ENCODE data around the gene LOXL3. TPM values are rescaled to one million over a fixed set of nuclear protein-coding genes. Genes with fewer than 3 reads are reported as not detected.

The LOXL3 gene
- total and polyA plus RNA-seq, 12 donors = 3.6 to 26.4 (median 12.5) TPM

DNA sequence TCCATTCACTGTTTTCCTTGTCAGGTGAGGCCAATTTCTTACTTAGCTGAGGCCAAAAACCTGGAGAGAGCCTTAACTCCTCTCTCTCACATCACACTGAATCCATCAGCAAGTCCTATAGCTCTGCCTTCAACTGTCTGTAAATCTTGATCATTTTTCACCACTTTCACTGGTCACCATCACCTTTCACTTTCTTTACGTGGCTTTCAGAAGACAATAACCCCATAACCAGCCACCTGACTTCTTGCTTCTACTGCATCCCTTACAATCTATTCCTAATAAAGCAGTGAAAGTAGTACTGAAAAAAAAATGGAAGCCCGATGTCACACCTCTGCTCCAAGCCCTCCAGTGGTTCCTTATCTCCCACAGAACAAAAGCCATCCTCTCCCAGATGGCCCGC, 7.7 kb downstream of the LOXL3 start:
- no peaks in the 10 kb centered on the region for H3K36me3 ChIP-seq (replicated peaks in 1 of 2)
- H3K27ac ChIP-seq = no peak overlapping the region
- H3K4me1 ChIP-seq (replicated peaks in 1 of 2) = peaks cover 5 to 16% of the 10 kb centered on the region in 2 donors
- intact Hi-C loops (cut with DNase I) = no loop called here
- 83 to 92% (median 86%) methylated on average over 3 of the region's 3 CpGs for whole genome bisulfite sequencing, 4 donors
- H3K4me3 ChIP-seq = no peak overlapping the region
- no peak for DNase-seq
- no peaks in the 10 kb centered on the region for H3K9me3 ChIP-seq (replicated peaks in 1 of 3)
- TF ChIP-seq POLR2A (IDR thresholded peaks at IDR 0.05) = no peak
- TF ChIP-seq, protein P1, sequence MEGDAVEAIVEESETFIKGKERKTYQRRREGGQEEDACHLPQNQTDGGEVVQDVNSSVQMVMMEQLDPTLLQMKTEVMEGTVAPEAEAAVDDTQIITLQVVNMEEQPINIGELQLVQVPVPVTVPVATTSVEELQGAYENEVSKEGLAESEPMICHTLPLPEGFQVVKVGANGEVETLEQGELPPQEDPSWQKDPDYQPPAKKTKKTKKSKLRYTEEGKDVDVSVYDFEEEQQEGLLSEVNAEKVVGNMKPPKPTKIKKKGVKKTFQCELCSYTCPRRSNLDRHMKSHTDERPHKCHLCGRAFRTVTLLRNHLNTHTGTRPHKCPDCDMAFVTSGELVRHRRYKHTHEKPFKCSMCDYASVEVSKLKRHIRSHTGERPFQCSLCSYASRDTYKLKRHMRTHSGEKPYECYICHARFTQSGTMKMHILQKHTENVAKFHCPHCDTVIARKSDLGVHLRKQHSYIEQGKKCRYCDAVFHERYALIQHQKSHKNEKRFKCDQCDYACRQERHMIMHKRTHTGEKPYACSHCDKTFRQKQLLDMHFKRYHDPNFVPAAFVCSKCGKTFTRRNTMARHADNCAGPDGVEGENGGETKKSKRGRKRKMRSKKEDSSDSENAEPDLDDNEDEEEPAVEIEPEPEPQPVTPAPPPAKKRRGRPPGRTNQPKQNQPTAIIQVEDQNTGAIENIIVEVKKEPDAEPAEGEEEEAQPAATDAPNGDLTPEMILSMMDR (IDR thresholded peaks at IDR 0.05) = no peak
- no peaks in the 10 kb centered on the region for H3K27me3 ChIP-seq

DNA sequence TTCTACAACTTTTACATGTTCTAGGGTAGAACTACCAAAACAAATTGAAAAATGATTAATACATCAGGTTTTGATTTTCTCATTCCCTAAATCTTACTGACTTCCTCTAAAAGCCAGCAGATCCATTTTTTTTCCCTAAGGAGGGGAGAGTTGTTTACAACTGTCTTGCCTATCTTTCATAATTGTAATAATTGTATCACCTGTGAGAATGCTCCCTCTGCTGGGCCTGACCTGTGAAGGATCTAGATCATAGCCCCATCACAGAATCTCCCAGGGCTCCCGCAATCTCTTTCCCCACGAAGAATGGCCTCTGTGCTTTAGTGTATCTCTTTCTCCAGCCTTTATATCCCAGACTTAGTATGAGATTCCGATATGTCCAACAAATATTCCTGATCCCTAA, 9.1 kb downstream of the LOXL3 start:
- 87 to 96% (median 90%) methylated on average over 3 of the region's 3 CpGs for WGBS, 4 donors
- Histone ChIP-seq H3K9me3 (replicated peaks in 1 of 3) (no peaks in the 10 kb centered on the region), H3K36me3 (replicated peaks in 1 of 2) (no peaks in the 10 kb centered on the region), H3K27me3 (no peaks in the 10 kb centered on the region), H3K4me1 (replicated peaks in 1 of 2) (peaks cover 5 to 13% of the 10 kb centered on the region in 2 donors), H3K4me3 (no peak overlapping the region), H3K27ac (no peak overlapping the region)
- TF ChIP-seq, protein P1 (IDR thresholded peaks at IDR 0.05) = no peak
- no peak for TF ChIP-seq POLR2A (IDR thresholded peaks at IDR 0.05)
- intact Hi-C loops (cut with DNase I) = no loop called here
- DNase-seq = no peak

DNA sequence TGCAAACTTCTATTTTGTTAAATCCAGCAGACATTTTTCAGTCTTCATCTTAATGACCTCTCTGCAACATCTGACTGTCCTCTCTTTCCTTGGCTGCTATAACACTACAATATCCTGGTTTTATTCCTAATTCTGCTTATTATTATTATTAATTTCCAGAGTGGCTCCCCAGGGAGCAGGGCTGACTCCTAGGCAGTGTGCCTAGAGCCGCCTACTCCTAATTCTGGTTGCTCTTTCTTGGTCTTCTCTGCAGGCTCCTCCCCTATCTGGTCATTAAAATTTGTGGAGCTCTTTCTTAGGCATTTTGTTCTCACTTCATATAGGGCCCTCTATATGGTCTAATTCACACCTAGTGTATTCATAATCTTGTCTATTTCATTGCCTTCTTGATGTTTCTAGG, 10.8 kb downstream of the LOXL3 start:
- WGBS, 4 donors = 70 to 85% (median 80%) methylated on average over 1 of the region's 1 CpG
- no peak overlapping the region for H3K4me3 ChIP-seq
- H3K36me3 ChIP-seq (replicated peaks in 1 of 2) = no peaks in the 10 kb centered on the region
- H3K9me3 ChIP-seq (replicated peaks in 1 of 3) = no peaks in the 10 kb centered on the region
- H3K27me3 ChIP-seq = no peaks in the 10 kb centered on the region
- no peak overlapping the region for H3K27ac ChIP-seq
- no peak for DNase-seq
- no peaks in the 10 kb centered on the region for H3K4me1 ChIP-seq (replicated peaks in 1 of 2)
- TF ChIP-seq, protein P1 (IDR thresholded peaks at IDR 0.05) = no peak
- no peak for TF ChIP-seq POLR2A (IDR thresholded peaks at IDR 0.05)
- intact Hi-C loops (cut with DNase I) = no loop called here

DNA sequence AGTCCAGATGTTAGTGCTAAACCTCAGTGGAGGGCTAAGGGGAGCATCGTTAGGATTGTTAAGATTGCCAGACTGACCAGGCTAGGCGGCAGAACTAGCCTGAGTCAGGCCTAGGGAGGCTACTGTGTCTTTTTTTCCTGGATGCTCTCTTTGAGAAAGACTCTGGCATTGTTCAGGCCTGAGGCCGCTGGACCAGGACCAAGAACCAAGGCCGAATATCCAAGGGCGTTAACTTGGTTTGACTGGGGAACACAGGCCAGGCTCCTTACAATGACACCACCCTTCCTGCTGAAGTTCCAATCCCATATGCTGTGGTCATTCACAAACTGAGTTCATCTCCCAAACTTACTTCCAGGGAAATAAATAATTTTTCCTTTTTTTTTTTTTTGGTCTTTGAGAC, 13.5 kb downstream of the LOXL3 start:
- Histone ChIP-seq H3K4me3 (no peak overlapping the region), H3K27ac (no peak overlapping the region), H3K9me3 (replicated peaks in 1 of 3) (no peaks in the 10 kb centered on the region), H3K4me1 (replicated peaks in 1 of 2) (no peaks in the 10 kb centered on the region), H3K27me3 (no peaks in the 10 kb centered on the region), H3K36me3 (replicated peaks in 1 of 2) (no peaks in the 10 kb centered on the region)
- 50 to 57% (median 56%) methylated on average over 5 of the region's 5 CpGs for WGBS, 4 donors
- intact Hi-C loops (cut with DNase I) = no loop called here
- DNase-seq = peak in 2 of 7 donors; percentile 29 to 55
- TF ChIP-seq, protein P1 (IDR thresholded peaks at IDR 0.05) = no peak
- TF ChIP-seq POLR2A (IDR thresholded peaks at IDR 0.05) = no peak

All from adrenal gland (tissue), 12 donors.